Stimulated activated CD8-positive, alpha-beta memory T cell treated with anti-CD3 and anti-CD28 coated beads, Interleukin-12 subunit alpha, Interleukin-12 subunit beta, amount 100 ng/mL, for 24 hours (primary cell): ENCODE data around the gene ERCC1.
A peak's percentile ranks its signal among the peaks of the same experiment; 100 is the strongest.

Source experiments
- DNase-seq: peaks from one replicate; pipeline ENCODE4 v3.0.0-alpha.2; 2020; ENCODE audit errors: extremely low read depth

Gene ERCC1

DNA sequence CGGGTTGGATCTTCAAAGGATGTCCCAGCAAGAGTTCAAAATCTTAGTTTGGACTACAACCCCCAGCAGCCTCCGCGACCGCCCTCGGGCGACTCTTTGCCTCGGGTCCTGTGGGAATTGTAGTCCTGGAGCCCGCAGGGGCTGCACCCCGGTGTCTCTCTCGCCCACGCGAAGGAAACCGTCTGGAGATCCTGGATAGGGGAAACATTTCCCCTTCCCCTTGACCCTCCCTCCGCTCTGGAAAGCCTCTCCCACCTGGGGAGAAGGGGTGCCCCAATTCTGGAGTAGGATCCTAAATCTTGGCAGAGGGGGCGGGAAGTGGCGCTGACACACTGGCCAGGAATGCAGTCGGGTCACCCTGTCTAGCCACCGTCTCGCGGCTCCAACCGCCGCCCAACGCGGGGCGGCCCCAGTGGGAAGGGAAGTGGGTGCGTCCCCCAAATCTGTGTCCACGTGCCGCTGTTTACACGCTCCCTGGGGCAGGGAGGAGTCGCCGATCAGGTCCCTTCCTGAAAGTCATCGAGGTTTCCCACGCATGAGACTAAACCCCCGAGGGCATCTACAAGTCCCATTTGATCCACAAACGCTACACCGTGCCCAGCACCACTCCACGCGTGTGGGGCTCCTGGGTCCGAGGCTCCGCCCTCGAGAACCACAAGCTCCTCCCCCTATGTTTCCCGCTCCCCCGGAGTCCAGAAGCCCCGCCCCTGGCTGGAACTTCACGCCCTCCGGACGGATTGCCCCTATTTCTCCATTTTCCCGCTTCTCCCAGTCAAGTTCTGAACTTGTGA lies 18.1 kb downstream of the ERCC1 start:
- DNase-seq = peak; percentile 64

DNA sequence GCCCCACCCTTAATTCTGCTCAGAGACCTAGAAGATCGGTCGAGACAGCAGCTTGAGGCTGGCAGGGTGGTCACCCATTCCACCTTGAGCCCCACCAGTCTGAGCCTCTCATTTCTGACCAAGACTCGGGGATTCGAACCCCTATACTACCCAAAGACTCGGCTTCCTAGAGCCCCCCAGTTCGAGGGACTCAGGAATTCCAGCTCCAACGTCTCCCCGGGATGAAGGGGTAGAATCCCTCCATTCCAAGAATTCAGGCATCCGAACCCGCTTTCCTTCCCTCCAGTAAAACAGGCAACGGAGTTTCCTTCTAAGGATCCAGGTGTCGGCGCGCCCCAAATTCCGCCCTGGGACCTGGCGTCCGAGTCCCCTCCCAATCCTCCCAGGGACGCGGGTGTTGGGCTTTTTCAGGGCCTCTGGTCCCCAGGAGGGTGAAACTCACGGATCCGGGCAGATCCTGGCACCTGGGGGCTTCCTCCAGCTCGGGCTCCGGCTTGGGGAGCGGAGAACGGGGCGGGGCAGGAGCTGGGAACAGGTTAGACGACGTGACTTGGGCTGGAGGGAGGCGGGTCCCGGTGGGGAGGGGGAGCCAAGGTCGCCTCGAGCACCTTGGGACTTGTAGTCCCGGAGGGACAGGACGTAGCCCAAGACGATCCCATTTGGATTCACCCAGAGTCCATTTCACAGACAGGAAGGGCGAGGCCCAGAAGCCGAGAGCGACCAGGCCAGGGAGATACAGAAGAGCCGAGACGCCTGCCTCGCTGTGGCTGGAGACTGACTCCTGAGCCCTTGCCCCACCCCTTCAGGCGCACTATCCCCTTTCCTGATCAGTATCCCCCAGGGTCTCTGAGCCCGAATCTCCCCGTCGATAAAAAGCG lies 18.9 kb downstream of the ERCC1 start, which contains the start of gene PPP1R13L:
PPP1R13L (minus strand) TSS at position 513 of the 878 bp plus-strand sequence. CDS start 6,751 bp downstream, outside the sequence.
- DNase-seq = no peak

DNA sequence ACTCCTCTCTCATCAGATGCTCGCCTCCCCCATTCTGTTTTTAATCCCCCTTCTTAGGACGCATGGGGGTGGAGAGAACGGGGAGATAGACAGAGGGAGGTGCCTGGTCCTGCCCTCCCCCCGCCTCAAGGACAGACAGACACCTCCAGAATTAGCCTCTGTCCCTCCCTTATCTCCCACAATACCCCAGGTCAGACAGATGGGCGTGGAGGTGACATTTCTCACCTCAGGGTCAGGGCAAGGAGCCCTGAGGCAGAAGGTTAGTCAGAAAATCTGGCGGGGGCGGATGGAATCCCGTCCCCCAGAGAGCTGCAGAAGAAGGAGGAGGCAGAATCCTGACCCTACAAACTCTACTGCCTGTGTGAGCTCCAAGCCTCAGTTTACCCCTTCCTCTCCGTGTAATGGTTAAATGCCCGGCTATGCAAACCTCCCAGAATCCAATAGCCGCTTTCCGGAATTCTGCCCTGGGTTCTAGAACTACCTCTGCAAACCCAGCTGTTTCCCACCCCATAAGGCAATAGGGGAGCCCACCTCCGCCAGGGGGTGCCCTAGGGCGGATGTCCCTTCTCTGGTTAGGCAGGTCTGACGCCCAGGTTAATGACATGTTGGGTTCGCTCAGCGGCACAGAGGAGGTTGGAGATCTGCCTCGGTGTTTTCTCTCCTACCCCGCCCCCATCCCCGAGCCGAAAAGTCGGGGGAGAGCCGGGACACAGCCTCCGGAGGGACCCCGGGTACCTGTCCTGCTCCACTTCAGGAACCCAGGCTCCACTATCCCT lies 19.7 kb downstream of the ERCC1 start:
- DNase-seq = no peak

DNA sequence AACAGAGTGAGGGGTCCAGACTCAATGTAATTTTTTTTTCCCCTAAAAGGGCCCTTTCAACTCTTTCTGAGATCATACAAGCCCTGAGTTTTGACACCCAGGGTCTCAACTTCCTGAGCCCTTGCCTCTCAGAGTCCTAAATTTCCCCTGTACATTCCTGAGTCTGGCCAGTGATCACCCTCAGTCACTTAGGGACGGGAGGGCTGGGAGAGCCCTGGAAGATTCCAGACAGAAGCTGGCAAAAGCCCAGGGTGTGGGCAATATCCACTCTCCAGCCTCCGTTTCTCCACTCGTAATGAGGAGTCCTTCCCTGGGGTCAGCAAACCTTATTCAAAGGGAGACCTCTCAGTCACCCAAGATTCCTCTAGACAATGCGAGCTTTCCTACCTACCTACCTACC lies 20.4 kb downstream of the ERCC1 start:
- no peak for DNase-seq

DNA sequence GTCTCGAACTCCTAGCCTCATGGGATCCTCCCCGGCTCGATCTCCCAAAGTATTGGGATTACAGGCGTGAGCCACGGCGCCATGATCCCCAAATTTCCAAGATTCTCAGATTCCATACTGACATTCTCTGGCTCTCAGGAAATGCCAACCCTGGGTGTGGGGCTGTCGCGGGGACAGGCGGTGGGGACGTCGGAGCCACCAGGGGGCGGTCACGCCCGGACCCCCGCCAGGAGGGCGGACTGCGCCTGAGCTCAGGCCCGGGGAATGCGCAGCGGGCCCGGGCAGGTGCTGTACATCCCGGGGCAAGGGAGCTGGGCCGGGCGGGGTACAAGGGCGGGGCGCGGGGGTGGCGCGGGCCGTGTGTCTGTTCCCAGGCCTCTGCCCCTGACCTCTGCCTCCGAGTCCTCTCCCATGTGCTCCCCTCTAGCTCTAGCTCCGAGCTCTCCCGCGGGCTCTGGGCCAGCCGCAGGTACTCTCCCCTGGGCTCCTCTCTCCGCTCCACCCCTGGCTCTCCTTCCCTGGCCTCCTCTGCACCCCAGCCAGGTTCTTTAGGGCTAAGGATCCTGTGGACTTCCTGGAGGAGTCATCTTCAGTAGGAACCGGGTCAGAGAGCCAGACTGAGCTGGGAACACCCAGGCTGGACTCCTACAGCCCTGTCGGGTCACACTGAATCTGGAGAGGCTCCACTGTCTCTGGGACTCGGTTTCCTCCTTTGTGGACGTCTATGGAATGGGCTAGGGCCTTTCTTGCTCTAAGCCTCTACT lies 21.2 kb downstream of the ERCC1 start:
- DNase-seq = no peak

DNA sequence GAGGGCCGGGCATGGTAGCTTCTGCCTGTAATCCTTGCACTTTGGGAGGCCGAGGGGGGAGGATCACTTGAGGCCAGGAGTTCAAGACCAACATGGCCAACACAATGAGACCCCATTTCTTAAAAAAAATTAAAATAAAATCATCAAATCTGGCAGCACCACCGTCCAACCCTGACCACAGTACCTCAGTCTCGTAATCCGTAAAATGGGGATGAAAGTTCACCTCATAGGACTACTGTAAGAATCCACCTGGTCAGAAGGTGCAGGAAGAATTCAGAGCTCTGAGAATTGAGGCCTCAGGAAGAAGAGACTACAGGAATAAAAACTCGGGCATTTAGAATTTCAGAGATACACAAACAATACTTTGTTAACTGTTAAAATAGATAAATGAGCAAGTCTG lies 21.9 kb downstream of the ERCC1 start:
- DNase-seq = no peak

DNA sequence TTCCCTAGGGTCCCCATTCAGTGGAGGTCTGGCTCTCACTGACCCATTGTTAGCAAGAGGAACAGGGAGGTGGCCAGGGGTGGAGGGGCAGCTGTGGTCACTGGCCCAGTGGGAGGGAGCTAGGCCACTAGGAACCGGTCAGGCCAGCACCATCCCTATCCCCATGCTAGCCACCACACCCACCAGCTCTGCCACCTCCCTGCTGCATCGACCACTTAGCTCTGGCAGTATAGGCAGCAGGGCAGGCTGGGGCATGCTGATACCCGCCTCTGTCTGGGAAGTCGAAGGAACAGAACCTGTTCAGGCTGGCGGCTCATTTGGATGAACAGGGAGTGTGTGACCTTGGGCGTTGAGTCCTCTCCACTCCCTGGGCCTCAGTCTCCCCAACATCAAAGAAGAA lies 23.5 kb downstream of the ERCC1 start:
- no peak for DNase-seq

DNA sequence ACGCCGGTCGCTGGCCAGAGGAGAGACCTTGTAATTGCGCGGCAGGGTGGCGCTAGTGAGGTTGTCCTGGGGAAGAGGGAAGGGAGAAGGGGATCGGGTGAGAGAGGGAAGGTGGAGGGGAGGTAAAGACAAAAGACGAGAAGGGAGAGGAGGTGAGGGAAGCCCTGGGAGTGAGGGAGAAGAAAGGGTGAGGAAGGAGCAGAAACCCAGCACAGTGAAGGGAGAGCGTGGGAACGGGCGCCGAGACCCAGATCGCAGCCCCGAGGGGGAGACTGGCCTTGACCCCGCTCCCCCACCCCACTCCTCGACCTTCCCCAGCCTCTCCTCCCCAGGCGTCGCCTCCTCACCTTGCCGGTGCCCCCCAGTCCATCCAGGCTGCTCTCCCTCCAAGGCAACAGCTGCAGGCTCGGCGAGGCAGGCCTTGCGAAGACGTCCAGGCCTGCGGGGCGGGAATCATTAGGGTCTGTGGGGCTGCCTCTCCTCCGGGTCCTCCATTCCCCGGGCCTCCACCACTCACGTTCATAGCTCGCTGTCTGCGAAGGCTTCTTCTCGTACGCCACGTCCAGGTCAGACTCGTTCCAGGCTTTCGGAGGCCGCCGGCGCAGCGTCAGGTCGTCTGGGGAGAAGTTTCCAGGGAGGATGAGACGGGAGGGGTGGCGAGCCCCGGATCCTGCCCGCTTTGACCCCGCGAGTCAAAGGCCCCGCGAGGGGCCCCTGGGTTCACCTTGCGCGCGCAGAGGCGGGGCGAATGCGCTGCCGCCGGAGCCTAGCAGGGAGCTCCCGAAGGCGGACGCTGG lies 27.7 kb downstream of the ERCC1 start:
- no peak for DNase-seq

DNA sequence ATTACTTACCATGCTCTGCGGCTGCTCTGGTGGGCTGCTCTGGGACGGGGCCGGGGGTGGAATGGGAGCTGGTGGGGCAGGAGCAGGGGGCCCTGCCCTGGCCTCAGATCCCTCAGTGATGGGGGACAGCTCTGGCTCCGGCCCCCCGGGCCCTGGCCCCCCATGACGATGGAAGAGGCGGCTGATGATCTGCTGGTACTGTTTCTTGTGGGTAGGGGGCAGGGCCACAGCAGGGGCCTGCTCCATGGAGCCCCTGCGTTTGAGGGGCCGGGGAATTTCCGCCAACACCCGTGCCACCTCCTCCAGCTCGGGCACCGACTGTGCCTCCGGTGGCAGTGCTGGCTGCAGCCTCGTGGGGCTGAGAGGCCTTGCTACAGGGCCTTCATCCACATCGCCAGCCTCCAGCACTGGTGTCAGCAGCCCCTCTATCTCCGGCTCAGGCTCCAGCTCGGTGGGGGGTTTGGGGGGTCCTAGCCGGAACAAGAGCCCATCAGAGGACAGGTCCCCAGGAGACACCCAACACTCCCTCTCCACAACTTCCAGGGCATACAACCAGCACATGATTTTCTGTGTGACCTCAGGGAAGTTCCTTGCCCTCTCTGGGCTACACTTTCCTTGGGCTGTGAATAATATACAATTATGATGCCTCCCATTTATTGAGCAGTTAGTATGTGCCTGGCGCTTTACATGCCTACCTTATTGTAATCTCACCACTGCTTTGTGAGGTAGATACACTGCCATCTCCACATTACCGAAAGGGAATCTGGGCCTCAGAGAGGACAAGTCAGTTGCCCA lies 31.6 kb downstream of the ERCC1 start:
- DNase-seq = no peak

DNA sequence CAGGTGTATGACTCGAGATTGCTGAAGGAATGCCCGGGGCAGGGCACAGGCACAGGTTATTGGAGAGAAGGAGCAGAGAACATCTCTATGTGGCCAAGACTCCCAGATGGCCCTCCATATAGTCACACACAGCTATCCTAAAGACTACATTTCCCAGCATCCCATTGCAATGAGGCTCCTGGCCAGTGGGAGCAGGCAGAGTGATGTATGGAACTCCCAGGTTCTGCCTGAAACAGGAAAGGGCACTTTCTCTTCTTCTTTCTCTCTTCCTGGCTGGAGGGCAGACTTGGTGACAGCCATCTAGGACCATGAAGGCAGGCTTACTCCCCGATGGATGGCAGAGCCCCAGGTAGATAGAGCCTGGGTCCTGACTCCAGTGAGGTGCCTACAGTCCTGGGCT lies 32.4 kb downstream of the ERCC1 start:
- DNase-seq = no peak

DNA sequence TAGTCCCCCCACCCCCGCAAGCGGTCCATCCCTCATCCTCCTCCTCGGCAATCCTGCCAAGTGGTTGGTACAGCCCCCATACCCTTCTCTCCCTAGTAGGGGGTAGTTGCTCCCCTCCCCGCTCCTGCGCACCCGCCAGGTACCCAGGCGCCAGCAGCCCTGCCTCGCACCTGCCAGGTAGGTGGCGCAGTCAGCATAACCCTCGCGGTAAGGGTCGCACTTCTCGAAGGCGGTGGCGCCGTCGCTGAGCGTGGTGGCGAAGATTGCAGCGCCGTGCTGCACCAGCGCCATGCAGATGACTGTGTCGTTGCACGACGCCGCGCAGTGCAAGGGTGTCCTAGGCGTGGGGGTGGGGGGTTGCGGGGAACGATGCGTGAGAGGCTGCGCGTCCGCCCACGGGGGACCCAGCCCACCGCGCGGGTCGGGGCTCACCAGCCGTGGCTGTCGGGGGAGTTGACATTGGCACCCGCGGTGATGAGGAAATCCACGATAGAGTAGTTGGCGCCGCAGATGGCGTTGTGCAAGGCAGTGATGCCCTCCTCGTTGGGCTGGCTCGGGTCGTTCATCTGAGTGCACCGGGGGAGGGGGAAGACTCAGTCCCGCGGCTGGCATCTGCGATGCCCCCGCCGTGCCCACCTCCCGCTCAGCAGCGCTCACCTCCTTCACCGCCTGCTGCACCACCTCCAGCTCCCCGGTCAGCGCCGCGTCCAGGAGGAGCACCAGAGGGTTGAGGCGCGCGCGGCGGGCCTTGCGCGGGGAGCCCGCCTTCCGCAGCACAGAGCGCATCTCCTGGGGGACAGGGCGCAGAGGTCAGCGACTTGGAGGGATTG lies 38.1 kb downstream of the ERCC1 start:
- no peak for DNase-seq

DNA sequence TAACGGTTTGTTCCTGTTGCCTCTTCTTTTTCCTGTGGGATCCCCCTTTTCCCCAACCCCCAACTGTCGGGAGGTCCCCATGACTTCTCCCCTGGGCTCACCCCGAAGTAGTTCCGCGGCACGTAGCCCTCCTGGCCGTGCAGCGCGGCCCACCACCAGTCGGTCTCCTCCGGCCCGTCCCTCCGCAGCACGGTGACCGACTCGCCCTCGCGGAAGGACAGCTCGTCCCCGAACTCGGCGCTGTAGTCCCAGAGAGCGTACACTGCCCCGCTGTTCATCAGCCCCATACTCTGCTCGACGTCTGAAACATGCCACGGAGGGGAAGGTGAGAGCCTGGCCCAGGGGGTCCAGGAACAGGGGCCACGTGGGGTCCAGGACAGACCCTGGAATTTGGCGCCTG lies 41.3 kb downstream of the ERCC1 start:
- DNase-seq = no peak

DNA sequence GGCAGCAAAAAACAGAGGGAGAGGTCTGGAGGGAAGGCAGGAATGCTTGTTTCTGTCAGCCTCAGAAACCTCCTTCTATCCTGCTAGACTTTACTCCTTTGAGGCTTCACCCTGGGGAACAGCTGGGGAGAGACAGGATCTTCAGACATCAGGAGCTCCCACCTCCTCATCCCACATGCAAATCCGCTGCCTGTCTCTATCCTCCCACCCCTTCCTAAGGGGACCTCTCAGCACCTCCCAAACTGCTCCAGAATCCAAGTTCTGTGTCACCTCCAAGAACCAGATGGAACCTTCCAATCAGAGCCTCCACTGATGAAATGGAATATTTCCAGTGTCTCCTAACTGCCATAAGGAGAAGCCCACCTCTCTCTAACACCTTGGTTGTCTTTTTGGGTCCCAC lies 43.6 kb downstream of the ERCC1 start:
- no peak for DNase-seq

DNA sequence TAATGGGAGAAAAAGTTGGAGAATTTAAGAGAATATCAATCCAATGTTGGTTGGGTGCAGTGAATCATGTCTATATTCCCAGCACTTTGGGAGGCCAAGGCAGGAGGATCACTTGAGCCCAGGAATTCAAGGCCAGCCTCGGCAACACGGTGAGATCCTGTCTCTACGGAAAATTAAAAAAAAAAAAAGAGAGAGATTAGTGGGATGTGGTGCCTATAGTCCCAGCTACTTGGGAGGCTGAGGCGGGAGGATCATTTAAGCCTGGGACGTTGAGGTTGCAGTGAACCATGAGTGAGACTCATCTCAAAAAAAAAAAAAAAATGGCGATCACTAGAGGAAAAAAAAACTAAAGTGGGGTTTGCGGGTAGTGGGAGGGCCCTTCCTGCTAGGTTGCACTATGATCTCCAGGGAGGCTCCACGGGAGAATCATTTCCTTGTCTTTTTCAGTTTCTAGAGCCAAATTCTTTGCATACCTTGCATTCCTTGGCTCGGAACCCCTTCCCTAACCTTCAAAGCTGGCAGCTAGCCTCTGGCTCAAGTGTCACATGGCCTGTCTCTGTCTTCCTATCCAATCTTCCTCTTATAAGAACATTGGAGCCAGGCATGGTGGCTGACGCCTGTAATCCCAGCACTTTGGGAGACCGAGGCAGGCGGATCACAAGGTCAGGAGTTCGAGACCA lies 47.5 kb downstream of the ERCC1 start:
- no peak for DNase-seq

DNA sequence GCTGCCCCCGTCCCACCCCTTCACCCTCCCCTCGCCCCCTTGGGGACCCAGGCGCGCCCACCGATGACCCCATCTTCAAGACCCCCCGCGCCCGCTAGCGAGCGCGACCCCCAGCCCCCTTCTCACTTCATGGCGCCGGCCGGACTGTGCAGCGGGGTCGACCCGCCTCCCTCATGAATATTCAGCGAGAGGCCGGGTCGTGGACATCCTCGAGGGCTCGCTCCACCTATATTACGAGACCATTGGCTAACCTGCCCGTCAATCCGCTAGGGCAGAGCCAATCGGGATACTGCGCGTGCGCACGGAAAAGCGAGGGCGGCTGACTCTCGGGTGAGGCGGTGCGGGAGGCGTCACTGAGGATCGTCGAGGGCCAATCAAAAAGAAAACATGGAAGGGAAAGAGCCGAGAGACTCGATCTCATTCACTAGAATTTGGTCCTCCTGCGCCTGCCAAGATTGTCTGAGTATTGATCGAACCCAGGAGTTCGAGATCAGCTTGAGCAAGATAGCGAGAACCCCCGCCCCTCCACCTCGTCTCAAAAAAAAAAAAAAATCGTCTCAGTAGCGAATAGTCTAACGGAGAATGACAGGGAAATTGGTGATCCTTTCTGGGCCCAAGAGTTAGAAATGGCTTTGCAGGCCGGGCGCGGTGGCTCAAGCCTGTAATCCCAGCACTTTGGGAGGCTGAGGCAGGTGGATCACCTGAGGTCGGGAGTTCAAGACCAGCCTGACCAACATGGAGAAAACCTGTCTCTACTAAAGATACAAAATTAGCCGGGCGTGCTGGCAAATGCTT lies 53.1 kb downstream of the ERCC1 start, which contains the start of gene ERCC2:
ERCC2 (minus strand) TSS at position 164 of the 795 bp plus-strand sequence; CDS start at position 131, 33 bp downstream.
- DNase-seq = peak; percentile 97

DNA sequence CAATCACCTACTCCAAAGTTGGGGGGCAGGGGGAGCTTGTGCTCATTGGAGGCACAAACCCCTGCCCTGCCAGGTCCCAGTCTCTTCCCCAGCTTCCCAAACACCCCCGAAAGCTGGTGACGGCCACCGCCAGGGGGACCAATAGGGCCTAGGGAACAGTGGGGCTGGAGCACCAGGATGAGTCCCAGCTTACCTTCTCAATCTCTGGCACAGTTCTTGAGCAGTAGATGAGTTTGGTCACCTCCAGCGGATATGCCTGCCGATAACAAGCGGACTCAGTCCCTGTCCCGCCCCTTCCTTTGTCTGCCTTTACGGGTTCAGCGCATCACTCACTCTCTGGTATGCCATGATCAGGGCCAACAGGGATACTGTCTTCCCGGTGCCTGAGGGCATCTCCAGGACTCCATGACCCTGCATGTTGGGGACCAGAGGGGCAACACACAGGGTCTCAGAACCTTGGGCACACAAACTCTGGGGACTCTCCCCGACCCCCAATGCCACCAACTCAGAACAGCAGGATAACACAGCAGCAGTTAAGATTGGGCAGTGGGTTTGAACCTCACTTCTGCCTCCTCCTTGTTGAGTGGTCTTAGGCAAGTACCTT lies 54.9 kb downstream of the ERCC1 start:
- DNase-seq = no peak

DNA sequence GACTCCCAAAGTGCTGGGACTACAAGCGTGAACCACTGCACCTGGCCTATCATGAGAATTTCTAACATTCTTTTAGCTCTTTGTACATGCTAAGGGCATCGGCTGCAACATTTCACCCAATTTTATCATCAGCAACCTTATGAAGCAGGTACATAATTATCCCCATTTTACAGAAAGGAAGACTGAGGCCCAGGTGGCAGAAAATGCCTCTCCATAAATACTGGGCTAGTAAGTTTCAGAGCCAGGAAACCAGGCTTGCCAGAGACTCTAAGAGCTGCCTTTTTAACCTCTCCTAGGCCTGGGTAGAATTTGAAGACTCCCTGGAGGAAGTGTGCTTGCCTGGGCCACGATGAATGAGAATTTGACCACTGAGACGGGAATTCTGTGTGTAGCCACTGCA lies 55.6 kb downstream of the ERCC1 start:
- no peak for DNase-seq
